Measurements from ENCODE around the gene NIFK.

GRCh38 chr2:121698318-121698930, 38.3 kb downstream of the NIFK start:
- no peak for TF ChIP-seq ZNF324 (tag by site-specific recombination; IDR thresholded peaks at IDR 0.05)
- TF ChIP-seq CTCF (tag by site-specific recombination; IDR thresholded peaks at IDR 0.05): no peak
- no peak for TF ChIP-seq ZNF473 (tag by site-specific recombination; IDR thresholded peaks at IDR 0.05)
- no peak for TF ChIP-seq PRDM4 (tag by site-specific recombination; IDR thresholded peaks at IDR 0.05)
- no peak for TF ChIP-seq MYNN (tag by site-specific recombination; IDR thresholded peaks at IDR 0.05; ENCODE audit: borderline replicate concordance)
- TF ChIP-seq SP2 (tag by site-specific recombination; IDR thresholded peaks at IDR 0.05): no peak
- no peak for TF ChIP-seq HOXD13 (CRISPR knock-in tag; IDR thresholded peaks at IDR 0.05; ENCODE audit: borderline replicate concordance)
- no peak for TF ChIP-seq YY1 (tag by site-specific recombination; IDR thresholded peaks at IDR 0.05)
- no peak for TF ChIP-seq ZNF391 (tag by site-specific recombination; IDR thresholded peaks at IDR 0.05; ENCODE audit: borderline replicate concordance, low read depth)
- TF ChIP-seq PRDM1 (tag by site-specific recombination; IDR thresholded peaks at IDR 0.05): no peak
- no peak for TF ChIP-seq ZBTB8A (tag by site-specific recombination; IDR thresholded peaks at IDR 0.05)
- TF ChIP-seq, protein P1, sequence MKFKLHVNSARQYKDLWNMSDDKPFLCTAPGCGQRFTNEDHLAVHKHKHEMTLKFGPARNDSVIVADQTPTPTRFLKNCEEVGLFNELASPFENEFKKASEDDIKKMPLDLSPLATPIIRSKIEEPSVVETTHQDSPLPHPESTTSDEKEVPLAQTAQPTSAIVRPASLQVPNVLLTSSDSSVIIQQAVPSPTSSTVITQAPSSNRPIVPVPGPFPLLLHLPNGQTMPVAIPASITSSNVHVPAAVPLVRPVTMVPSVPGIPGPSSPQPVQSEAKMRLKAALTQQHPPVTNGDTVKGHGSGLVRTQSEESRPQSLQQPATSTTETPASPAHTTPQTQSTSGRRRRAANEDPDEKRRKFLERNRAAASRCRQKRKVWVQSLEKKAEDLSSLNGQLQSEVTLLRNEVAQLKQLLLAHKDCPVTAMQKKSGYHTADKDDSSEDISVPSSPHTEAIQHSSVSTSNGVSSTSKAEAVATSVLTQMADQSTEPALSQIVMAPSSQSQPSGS (tag by site-specific recombination; IDR thresholded peaks at IDR 0.05; ENCODE audit: low read depth): no peak
- no peak for TF ChIP-seq KLF9 (tag by site-specific recombination; IDR thresholded peaks at IDR 0.05; ENCODE audit: low read depth)
- TF ChIP-seq ZNF239 (tag by site-specific recombination; IDR thresholded peaks at IDR 0.05): no peak

All from HEK293 (cell line).